OCI-LY7 (cell line): Measurements from ENCODE around the gene SNPH.

Experiments
- CTCF ChIP-seq: fragments of 200-600 bp; sonication (generic); conservative IDR thresholded peaks from 2 replicates; pipeline ENCODE4 v1.5.1; 2014; ENCODE audit warnings: mild to moderate bottlenecking, antibody characterized with exemption, low read length, moderate library complexity, mixed read lengths
- EZH2phosphoT487 ChIP-seq: fragments of 200-600 bp; sonication (generic); IDR thresholded peaks from 2 replicates; pipeline ENCODE4 v1.6.1; 2018; ENCODE audit warnings: low read depth, borderline replicate concordance, mild to moderate bottlenecking, mixed run types, antibody characterized with exemption, low read length, moderate library complexity, mixed read lengths

DNA sequence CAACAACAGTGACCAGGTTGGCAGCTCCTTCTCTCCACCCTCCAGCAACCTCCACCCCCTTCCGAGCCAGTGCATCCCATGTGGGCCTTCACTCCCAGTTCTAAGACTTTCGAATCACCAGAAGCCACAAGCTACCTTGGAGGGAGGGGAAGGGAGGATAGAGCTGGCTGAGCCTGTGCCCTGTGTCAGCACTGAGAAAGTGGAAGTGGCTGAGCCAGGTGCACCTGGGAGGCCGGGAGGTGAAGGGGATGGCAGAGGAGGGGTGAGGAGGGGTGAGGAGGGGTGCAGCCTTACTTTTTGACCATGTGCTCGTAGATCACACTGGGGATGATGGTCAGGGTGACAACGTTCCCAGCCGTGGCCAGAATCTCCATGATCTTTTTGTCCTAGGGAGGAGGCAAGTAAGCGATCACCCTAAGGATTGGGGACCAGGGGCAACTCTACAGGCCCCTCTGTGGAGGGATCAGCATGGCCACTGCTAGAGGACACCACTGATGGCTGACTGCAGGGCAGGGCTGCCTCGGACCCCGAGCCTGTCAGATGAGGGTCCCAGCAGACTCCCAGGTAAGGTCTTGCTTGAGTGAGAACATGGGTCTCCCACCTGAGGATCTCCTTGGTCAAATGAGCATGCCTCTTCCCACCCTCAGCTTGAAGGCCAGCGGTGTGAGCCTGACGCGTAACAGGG is 44.6 kb downstream of the SNPH start:
- no peak for TF ChIP-seq CTCF
- no peak for TF ChIP-seq EZH2phosphoT487
